ENCODE data around the gene RHD. TPM values are rescaled to one million over a fixed set of nuclear protein-coding genes. Genes with fewer than 3 reads are reported as not detected.

RHD gene
- total RNA-seq, 1 experiment from 2014 or later, result not detected

GRCh38 chr1:25338986-25339385, 66.7 kb downstream of the RHD start:
- Histone ChIP-seq H3K9me3 (no peaks in the 10 kb centered on the region), H3K4me3 (ENCODE audit: low read depth, low read length) (peak overlapping the region; percentile 73), H3K4me1 (no peaks in the 10 kb centered on the region), H3K27me3 (replicated peaks; ENCODE audit: control insufficient read depth, insufficient read depth, low read length) (no peaks in the 10 kb centered on the region), H3K36me3 (ENCODE audit: control insufficient read depth, insufficient read depth, low read length) (no peaks in the 10 kb centered on the region)
- Mint-ChIP-seq H3K4me3 (ENCODE audit: unreplicated experiment) (peak overlapping the region; percentile 82), H3K27ac (ENCODE audit: unreplicated experiment) (peak overlapping the region; percentile 55), H3K36me3 (ENCODE audit: insufficient read depth, unreplicated experiment) (peaks cover 16% of the 10 kb centered on the region), H3K9me3 (ENCODE audit: unreplicated experiment) (no peaks in the 10 kb centered on the region), H3K4me1 (ENCODE audit: low read depth, unreplicated experiment) (peaks cover 7% of the 10 kb centered on the region), H3K27me3 (ENCODE audit: insufficient read depth, unreplicated experiment) (no peaks in the 10 kb centered on the region)
- TSS peak; percentile 53 for BruUV-seq (replicated peaks)
- TF ChIP-seq, protein P1, sequence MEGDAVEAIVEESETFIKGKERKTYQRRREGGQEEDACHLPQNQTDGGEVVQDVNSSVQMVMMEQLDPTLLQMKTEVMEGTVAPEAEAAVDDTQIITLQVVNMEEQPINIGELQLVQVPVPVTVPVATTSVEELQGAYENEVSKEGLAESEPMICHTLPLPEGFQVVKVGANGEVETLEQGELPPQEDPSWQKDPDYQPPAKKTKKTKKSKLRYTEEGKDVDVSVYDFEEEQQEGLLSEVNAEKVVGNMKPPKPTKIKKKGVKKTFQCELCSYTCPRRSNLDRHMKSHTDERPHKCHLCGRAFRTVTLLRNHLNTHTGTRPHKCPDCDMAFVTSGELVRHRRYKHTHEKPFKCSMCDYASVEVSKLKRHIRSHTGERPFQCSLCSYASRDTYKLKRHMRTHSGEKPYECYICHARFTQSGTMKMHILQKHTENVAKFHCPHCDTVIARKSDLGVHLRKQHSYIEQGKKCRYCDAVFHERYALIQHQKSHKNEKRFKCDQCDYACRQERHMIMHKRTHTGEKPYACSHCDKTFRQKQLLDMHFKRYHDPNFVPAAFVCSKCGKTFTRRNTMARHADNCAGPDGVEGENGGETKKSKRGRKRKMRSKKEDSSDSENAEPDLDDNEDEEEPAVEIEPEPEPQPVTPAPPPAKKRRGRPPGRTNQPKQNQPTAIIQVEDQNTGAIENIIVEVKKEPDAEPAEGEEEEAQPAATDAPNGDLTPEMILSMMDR (IDR thresholded peaks at IDR 0.05; ENCODE audit: insufficient read depth in 1 of 2, low read depth in 1 of 2, low read length in 1 of 2, severe bottlenecking in 1 of 2, unreplicated experiment in 1 of 2), result no peak
- ChIA-PET POLR2A (no interaction called here), CTCF (no interaction called here)
- intact Hi-C loops (cut with micrococcal nuclease; ENCODE audit: unreplicated experiment), result no loop called here
- no peak for DNase-seq

GRCh38 chr1:25341746-25342145, 69.4 kb downstream of the RHD start:
- intact Hi-C loops (cut with micrococcal nuclease; ENCODE audit: unreplicated experiment), result no loop called here
- H3K27ac Mint-ChIP-seq (ENCODE audit: unreplicated experiment), result no peak overlapping the region
- H3K9me3 ChIP-seq, result no peaks in the 10 kb centered on the region
- no peaks in the 10 kb centered on the region for H3K4me1 ChIP-seq
- H3K27me3 Mint-ChIP-seq (ENCODE audit: insufficient read depth, unreplicated experiment), result no peaks in the 10 kb centered on the region
- peaks cover 29% of the 10 kb centered on the region for H3K36me3 Mint-ChIP-seq (ENCODE audit: insufficient read depth, unreplicated experiment)
- H3K27me3 ChIP-seq (replicated peaks; ENCODE audit: control insufficient read depth, insufficient read depth, low read length), result no peaks in the 10 kb centered on the region
- no peaks in the 10 kb centered on the region for H3K9me3 Mint-ChIP-seq (ENCODE audit: unreplicated experiment)
- no peak overlapping the region for H3K4me3 Mint-ChIP-seq (ENCODE audit: unreplicated experiment)
- H3K36me3 ChIP-seq (ENCODE audit: control insufficient read depth, insufficient read depth, low read length), result no peaks in the 10 kb centered on the region
- TF ChIP-seq, protein P1 (IDR thresholded peaks at IDR 0.05; ENCODE audit: insufficient read depth in 1 of 2, low read depth in 1 of 2, low read length in 1 of 2, severe bottlenecking in 1 of 2, unreplicated experiment in 1 of 2), result no peak
- ChIA-PET CTCF (no interaction called here), POLR2A (no interaction called here)
- peaks cover 7% of the 10 kb centered on the region for H3K4me1 Mint-ChIP-seq (ENCODE audit: low read depth, unreplicated experiment)
- no peak overlapping the region for H3K4me3 ChIP-seq (ENCODE audit: low read depth, low read length)
- no peak for DNase-seq
- no TSS peak for BruUV-seq (replicated peaks)

- Mint-ChIP-seq H3K4me3 (ENCODE audit: unreplicated experiment) (no peak overlapping the region), H3K27ac (ENCODE audit: unreplicated experiment) (no peak overlapping the region), H3K9me3 (ENCODE audit: unreplicated experiment) (no peaks in the 10 kb centered on the region), H3K4me1 (ENCODE audit: low read depth, unreplicated experiment) (peaks cover 7% of the 10 kb centered on the region), H3K27me3 (ENCODE audit: insufficient read depth, unreplicated experiment) (no peaks in the 10 kb centered on the region), H3K36me3 (ENCODE audit: insufficient read depth, unreplicated experiment) (peaks cover 36% of the 10 kb centered on the region)
- no peak for DNase-seq
- BruUV-seq (replicated peaks), result no TSS peak
- Histone ChIP-seq H3K9me3 (no peaks in the 10 kb centered on the region), H3K4me3 (ENCODE audit: low read depth, low read length) (no peak overlapping the region), H3K4me1 (no peaks in the 10 kb centered on the region), H3K27me3 (replicated peaks; ENCODE audit: control insufficient read depth, insufficient read depth, low read length) (no peaks in the 10 kb centered on the region), H3K36me3 (ENCODE audit: control insufficient read depth, insufficient read depth, low read length) (no peaks in the 10 kb centered on the region)
- TF ChIP-seq, protein P1 (IDR thresholded peaks at IDR 0.05; ENCODE audit: insufficient read depth in 1 of 2, low read depth in 1 of 2, low read length in 1 of 2, severe bottlenecking in 1 of 2, unreplicated experiment in 1 of 2), result no peak
- CTCF ChIA-PET, result no interaction called here
- POLR2A ChIA-PET, result no interaction called here
- intact Hi-C loops (cut with micrococcal nuclease; ENCODE audit: unreplicated experiment), result no loop called here
Measured at GRCh38 chr1:25342846-25343245, 70.5 kb downstream of the RHD start.

Data from Caco-2 (cell line).